Liver (tissue), 9 donors: Measurements from ENCODE around the gene EXOG. TPM values are rescaled to one million over a fixed set of nuclear protein-coding genes. Genes with fewer than 3 reads are reported as not detected.

Experiments used
- DNase-seq: peaks from one replicate; pipeline ENCODE4 v3.0.0-alpha.2; 2017; ENCODE audit warnings: low spot score
- H3K27ac ChIP-seq, 2 donors: one replicate each; pipeline ENCODE4 v1.7.0; 2013; ENCODE audit warnings: inconsistent platforms in 2 of 2, low read length in 2 of 2, control low read depth in 1 of 2, low read depth in 1 of 2, mild to moderate bottlenecking in 1 of 2
- H3K27me3 ChIP-seq, 4 donors: one replicate each; pipeline versions ENCODE4 v1.6.1 to v1.7.0; 2013; ENCODE audit warnings: low read length in 3 of 4, inconsistent platforms in 1 of 4, mild to moderate bottlenecking in 1 of 4, moderate library complexity in 1 of 4; ENCODE audit not compliant: control insufficient read depth in 4 of 4, insufficient read depth in 4 of 4
- H3K36me3 ChIP-seq, 4 donors: one replicate each; pipeline versions ENCODE4 v1.6.1 to v1.7.0; 2013; ENCODE audit warnings: low read length in 3 of 4, mild to moderate bottlenecking in 3 of 4, low read depth in 1 of 4, moderate library complexity in 1 of 4; ENCODE audit not compliant: control insufficient read depth in 4 of 4, insufficient read depth in 3 of 4
- H3K4me1 ChIP-seq, 4 donors: one replicate each; pipeline versions ENCODE4 v1.6.1 to v1.7.0; 2013; ENCODE audit warnings: low read length in 3 of 4, mild to moderate bottlenecking in 3 of 4, moderate library complexity in 1 of 4; ENCODE audit not compliant: control insufficient read depth in 4 of 4, insufficient read depth in 4 of 4
- H3K4me3 ChIP-seq, 3 donors: one replicate each; pipeline versions ENCODE4 v1.6.1 to v1.7.0; 2013; ENCODE audit warnings: low read length in 3 of 3, control low read depth in 1 of 3, low read depth in 1 of 3, mild to moderate bottlenecking in 1 of 3
- H3K9ac ChIP-seq, 2 donors: one replicate each; pipeline ENCODE4 v1.7.0; 2013; ENCODE audit warnings: low read length in 2 of 2, mild to moderate bottlenecking in 2 of 2, moderate library complexity in 2 of 2, control low read depth in 1 of 2, low read depth in 1 of 2
- H3K9me3 ChIP-seq, 4 donors: one replicate each; pipeline versions ENCODE4 v1.6.1 to v1.7.0; 2013; ENCODE audit warnings: low read length in 3 of 4; ENCODE audit not compliant: control insufficient read depth in 4 of 4
- CTCF ChIP-seq: fragments of 150-350 bp; IDR thresholded peaks from 2 replicates; pipeline ENCODE4 v1.5.1; 2017; ENCODE audit warnings: improper control_type of control experiment, low read depth, low read length; ENCODE audit not compliant: missing input control
- EGR1 ChIP-seq, 2 donors: IDR thresholded peaks; 2 replicates each; pipeline ENCODE4 v1.6.1; 2016 to 2018; ENCODE audit warnings: antibody characterized with exemption in 2 of 2, low read depth in 2 of 2
- FOXA1 ChIP-seq: IDR thresholded peaks from 2 replicates; pipeline ENCODE4 v1.6.1; 2016; ENCODE audit warnings: antibody characterized with exemption
- FOXA2 ChIP-seq: IDR thresholded peaks from 2 replicates; pipeline ENCODE4 v1.6.1; 2016; ENCODE audit warnings: antibody characterized with exemption
- GABPA ChIP-seq, 2 donors: IDR thresholded peaks in 1 of 2; conservative IDR thresholded peaks in 1 of 2; 2 replicates each; pipeline ENCODE4 v1.6.1; 2016; ENCODE audit warnings: antibody characterized with exemption in 2 of 2, mild to moderate bottlenecking in 1 of 2, moderate library complexity in 1 of 2
- HNF4A ChIP-seq, 2 donors: conservative IDR thresholded peaks; 2 replicates each; pipeline ENCODE4 v1.6.1; 2016; ENCODE audit warnings: antibody characterized with exemption in 2 of 2, mild to moderate bottlenecking in 2 of 2
- HNF4G ChIP-seq: IDR thresholded peaks from 2 replicates; pipeline ENCODE4 v1.6.1; 2016; ENCODE audit warnings: antibody characterized with exemption
- JUND ChIP-seq, 2 donors: IDR thresholded peaks; 2 replicates each; pipeline ENCODE4 v1.6.1; 2016; ENCODE audit warnings: antibody characterized with exemption in 2 of 2
- NR2F2 ChIP-seq: IDR thresholded peaks from 2 replicates; pipeline ENCODE4 v1.6.1; 2016; ENCODE audit warnings: antibody characterized with exemption
- RAD21 ChIP-seq, 2 donors: IDR thresholded peaks; 2 replicates each; pipeline ENCODE4 v1.6.1; 2016; ENCODE audit warnings: antibody characterized with exemption in 2 of 2, mild to moderate bottlenecking in 2 of 2
- REST ChIP-seq: IDR thresholded peaks from 2 replicates; pipeline ENCODE4 v1.6.1; 2016; ENCODE audit warnings: antibody characterized with exemption, mild to moderate bottlenecking
- RXRA ChIP-seq, 2 donors: IDR thresholded peaks; 2 replicates each; pipeline ENCODE4 v1.6.1; 2017 to 2018; ENCODE audit warnings: antibody characterized with exemption in 2 of 2, mild to moderate bottlenecking in 1 of 2
- TAF1 ChIP-seq: conservative IDR thresholded peaks from 2 replicates; pipeline ENCODE4 v1.6.1; 2016; ENCODE audit warnings: antibody characterized with exemption, mild to moderate bottlenecking
- YY1 ChIP-seq: IDR thresholded peaks from 2 replicates; pipeline ENCODE4 v1.6.1; 2016; ENCODE audit warnings: antibody characterized with exemption, mild to moderate bottlenecking
- ZBTB33 ChIP-seq: IDR thresholded peaks from 2 replicates; pipeline ENCODE4 v1.6.1; 2016; ENCODE audit warnings: antibody characterized with exemption
- WGBS: extraction: QIAGEN DNeasy Blood & Tissue Kit; methylation state at CpG from one replicate; pipeline ENCODE4 v1.1.7; 2013; 5-methylcytosine and 5-hydroxymethylcytosine counted together
- polyA plus RNA-seq, 2 donors: library from polyadenylated mRNA; stranded (reverse) in 1 of 2; unstranded in 1 of 2; fragments of 200-250 nt in 1 of 2; fragments of >200 nt in 1 of 2; fragmentation: Nextera tagmentation in 1 of 2; extraction: Ambion mirVana in 1 of 2; gene quantifications; one replicate each; pipeline versions ENCODE4 v1.2.1 to v1.2.3, GENCODE V29; 2013 to 2015
- total RNA-seq, 2 donors: library from RNA; depleted of rRNA; stranded (reverse); fragments of >200 nt; gene quantifications; one replicate each; pipeline ENCODE4 v1.2.3, GENCODE V29; 2014
- donor health status: healthy.
- donor health status: healthy.
- donor health status: healthy.
- donor health status: healthy.
- donor health status: healthy.

The EXOG gene
- total and polyA plus RNA-seq, 4 donors, result 2.1 to 4.4 (median 3.9) TPM

- WGBS, result 45% methylated on average over 1 of the region's 1 CpG
- Histone ChIP-seq H3K27me3 (no peaks in the 10 kb centered on the region), H3K9ac (no peak overlapping the region), H3K9me3 (no peaks in the 10 kb centered on the region), H3K4me3 (no peak overlapping the region), H3K27ac (no peak overlapping the region), H3K36me3 (peaks cover 0 to 6% (median 4%) of the 10 kb centered on the region in 4 donors), H3K4me1 (no peaks in the 10 kb centered on the region)
- no peak for TF ChIP-seq RAD21 (IDR thresholded peaks at IDR 0.05)
- TF ChIP-seq REST, result no peak
- TF ChIP-seq EGR1 (IDR thresholded peaks at IDR 0.05; ENCODE audit: low read depth in 2 of 2), result no peak
- TF ChIP-seq JUND (IDR thresholded peaks at IDR 0.05), result no peak
- TF ChIP-seq FOXA1, result no peak
- TF ChIP-seq FOXA2, result no peak
- no peak for TF ChIP-seq ZBTB33
- TF ChIP-seq NR2F2, result no peak
- no peak for TF ChIP-seq RXRA (IDR thresholded peaks at IDR 0.05)
- no peak for TF ChIP-seq HNF4G
- no peak for TF ChIP-seq YY1
- no peak for DNase-seq
Observed at GRCh38 chr3:38516669-38517068, 20.5 kb downstream of the EXOG start.

GRCh38 chr3:38519000-38519399, 22.9 kb downstream of the EXOG start:
- WGBS, result 85% methylated on average over 1 of the region's 1 CpG
- H3K27me3 ChIP-seq, result no peaks in the 10 kb centered on the region
- no peak overlapping the region for H3K9ac ChIP-seq
- H3K27ac ChIP-seq, result no peak overlapping the region
- H3K9me3 ChIP-seq, result no peaks in the 10 kb centered on the region
- H3K36me3 ChIP-seq, result peaks cover 0 to 6% (median 2%) of the 10 kb centered on the region in 4 donors
- no peaks in the 10 kb centered on the region for H3K4me1 ChIP-seq
- TF ChIP-seq GABPA (IDR thresholded peaks at IDR 0.05 in 1 of 2, conservative IDR thresholded peaks at IDR 0.05 in 1 of 2), result no peak
- no peak for TF ChIP-seq CTCF
- TF ChIP-seq FOXA1, result no peak
- no peak for TF ChIP-seq FOXA2
- TF ChIP-seq REST, result no peak
- TF ChIP-seq HNF4A (conservative IDR thresholded peaks at IDR 0.05), result no peak
- TF ChIP-seq TAF1, result no peak
- TF ChIP-seq EGR1 (IDR thresholded peaks at IDR 0.05; ENCODE audit: low read depth in 2 of 2), result no peak
- TF ChIP-seq NR2F2, result no peak
- no peak for TF ChIP-seq ZBTB33
- H3K4me3 ChIP-seq, result no peak overlapping the region
- no peak for DNase-seq
